HepG2 (cell line): ENCODE results near the gene ZFTA. TPM values are rescaled to one million over a fixed set of nuclear protein-coding genes. Genes with fewer than 3 reads are reported as not detected.

Experiments
- ATAC-seq: fragments of 200-7000 bp; cut with Tn5 transposase; 3 replicates; pipeline ENCODE4 v1.9.1; 2020; ENCODE audit warnings: mild to moderate bottlenecking, moderate library complexity
- BruUV-seq: library from RNA; stranded (reverse); fragments of 400-500 nt; replicated peaks from 2 replicates; lab custom pipeline; 2021; lab: Mats Ljungman, UMichigan
- CTCF ChIA-PET: fragments of 300-600 bp; formaldehyde crosslinking; extraction: SDS; loops from one replicate; lab custom pipeline; 2021; ENCODE audit warnings: low total read pairs, inconsistent platforms, low intra/inter-chr PET ratio; lab: Yijun Ruan, JAX
- POLR2A ChIA-PET: fragments of 350-600 bp; sonication (Branson Sonifier 250); formaldehyde crosslinking; loops from one replicate; lab custom pipeline; 2020; ENCODE audit warnings: antibody characterized with exemption, inconsistent platforms; lab: Yijun Ruan, JAX
- DNase-seq: peaks from one replicate; pipeline ENCODE4 v3.0.0-alpha.2; 2015; ENCODE audit warnings: low spot score
- FAIRE-seq: peaks from 3 replicates; lab custom pipeline; 2011; peaks lifted over from hg19 to GRCh38; lab: Jason Lieb, UNC
- H2AFZ ChIP-seq: one replicate; pipeline ENCODE4 v1.6.1; 2011; ENCODE audit warnings: low read length, inconsistent platforms
- H3K27ac ChIP-seq: fragments of 300-600 bp; 3 replicates; pipeline ENCODE4 v1.8.0; 2011; ENCODE audit warnings: mixed run types, mild to moderate bottlenecking, mixed read lengths, low read length, inconsistent platforms; ENCODE audit not compliant: insufficient read depth; ENCODE audit errors: extremely low read length
- H3K27me3 ChIP-seq, 2 experiments: fragments of 200-600 bp in 1 of 2; 2 replicates in 1 of 2; 3 replicates in 1 of 2; pipeline versions ENCODE4 v1.6.0 to v1.8.0; 2011; ENCODE audit warnings: low read length in 2 of 2, mild to moderate bottlenecking in 2 of 2, moderate library complexity in 2 of 2, inconsistent platforms in 1 of 2; ENCODE audit not compliant: insufficient read depth in 2 of 2, control insufficient read depth in 1 of 2
- H3K36me3 ChIP-seq, 2 experiments: fragments of 200-600 bp in 1 of 2; replicated peaks in 1 of 2; 2 replicates in 1 of 2; 3 replicates in 1 of 2; pipeline versions ENCODE4 v1.5.1 to v1.8.0; 2011; ENCODE audit warnings: low read length in 2 of 2, inconsistent platforms in 1 of 2; ENCODE audit not compliant: insufficient read depth in 2 of 2, control insufficient read depth in 1 of 2
- H3K4me1 ChIP-seq: 2 replicates; pipeline ENCODE4 v1.5.1; 2012; ENCODE audit warnings: low read length, inconsistent platforms; ENCODE audit not compliant: insufficient read depth
- H3K4me2 ChIP-seq: 2 replicates; pipeline ENCODE4 v1.6.0; 2011; ENCODE audit warnings: low read depth, low read length, inconsistent platforms
- H3K4me3 ChIP-seq, 3 experiments: fragments of 200-600 bp in 1 of 3; sonication (generic), shearing (Covaris generic) in 1 of 3; replicated peaks in 1 of 3; 2 replicates each; pipeline ENCODE4 v1.5.1; 2011 to 2016; ENCODE audit warnings: low read length in 3 of 3, inconsistent platforms in 2 of 3, low read depth in 2 of 3, mild to moderate bottlenecking in 2 of 3, control low read depth in 1 of 3, mixed read lengths in 1 of 3; ENCODE audit not compliant: insufficient read depth in 1 of 3
- H3K79me2 ChIP-seq: one replicate; pipeline ENCODE4 v1.6.1; 2011; ENCODE audit warnings: low read length, inconsistent platforms; ENCODE audit not compliant: insufficient read depth
- H3K9ac ChIP-seq: 2 replicates; pipeline ENCODE4 v1.6.0; 2011; ENCODE audit warnings: mild to moderate bottlenecking, low read depth, low read length, inconsistent platforms; ENCODE audit not compliant: insufficient read depth
- H3K9me3 ChIP-seq: 2 replicates; pipeline ENCODE4 v1.5.1; 2012; ENCODE audit warnings: mild to moderate bottlenecking, low read length
- H4K20me1 ChIP-seq: 2 replicates; pipeline ENCODE4 v1.6.0; 2011; ENCODE audit warnings: inconsistent platforms, mild to moderate bottlenecking, low read length, moderate library complexity; ENCODE audit not compliant: insufficient read depth
- FOXK1 ChIP-seq: sonication (generic); formaldehyde crosslinking; IDR thresholded peaks from 2 replicates; pipeline ENCODE4 v1.4.0; 2020; ENCODE audit warnings: low read depth, missing genetic modification reagents, borderline replicate concordance
- GTF2F1 ChIP-seq: fragments of 150-350 bp; IDR thresholded peaks from 2 replicates; pipeline ENCODE4 v1.6.1; 2014; ENCODE audit warnings: low read length
- ISL2 ChIP-seq: sonication (generic); formaldehyde crosslinking; IDR thresholded peaks from 2 replicates; pipeline ENCODE4 v1.5.0; 2020; ENCODE audit warnings: missing genetic modification reagents
- KAT2B ChIP-seq: fragments of 150-350 bp; IDR thresholded peaks from 2 replicates; pipeline ENCODE4 v1.6.1; 2014; ENCODE audit warnings: low read depth, low read length, borderline replicate concordance
- KLF9 ChIP-seq: IDR thresholded peaks from 2 replicates; pipeline ENCODE4 v1.6.1; 2016; ENCODE audit warnings: low read depth
- MBD4 ChIP-seq: IDR thresholded peaks from 2 replicates; pipeline ENCODE4 v1.6.1; 2012; ENCODE audit warnings: low read length, inconsistent platforms, borderline replicate concordance
- MTA3 ChIP-seq: sonication (generic); formaldehyde crosslinking; IDR thresholded peaks from 2 replicates; pipeline ENCODE4 v1.4.0; 2020; ENCODE audit warnings: missing genetic modification reagents
- MYNN ChIP-seq: sonication (generic); formaldehyde crosslinking; IDR thresholded peaks from 2 replicates; pipeline ENCODE4 v1.4.0; 2020; ENCODE audit warnings: mild to moderate bottlenecking, low read depth, missing genetic modification reagents
- NPAS2 ChIP-seq: sonication (generic); formaldehyde crosslinking; IDR thresholded peaks from 2 replicates; pipeline ENCODE4 v1.8.0; 2022; ENCODE audit warnings: mild to moderate bottlenecking, missing genetic modification reagents, borderline replicate concordance
- RNF219 ChIP-seq: sonication (generic); formaldehyde crosslinking; IDR thresholded peaks from 2 replicates; pipeline ENCODE4 v1.5.0; 2020; ENCODE audit warnings: mild to moderate bottlenecking, missing genetic modification reagents
- SOX13 ChIP-seq, 3 experiments: fragments of 450-650 bp in 1 of 3; sonication (generic) in 1 of 3; formaldehyde crosslinking in 1 of 3; IDR thresholded peaks in 2 of 3; conservative IDR thresholded peaks in 1 of 3; 2 replicates each; pipeline versions ENCODE4 v1.5.0 to v1.6.1; 2016 to 2020; ENCODE audit warnings: antibody characterized with exemption in 1 of 3, mild to moderate bottlenecking in 1 of 3, missing compliant biosample characterization in 1 of 3, missing genetic modification reagents in 1 of 3, moderate library complexity in 1 of 3
- TFDP1 ChIP-seq: IDR thresholded peaks from 2 replicates; pipeline ENCODE4 v1.6.1; 2016; ENCODE audit warnings: missing compliant biosample characterization, missing genetic modification reagents, borderline replicate concordance
- TRIM24 ChIP-seq: sonication (generic); formaldehyde crosslinking; IDR thresholded peaks from 2 replicates; pipeline ENCODE4 v1.8.0; 2022; ENCODE audit warnings: mild to moderate bottlenecking, missing genetic modification reagents
- USF2 ChIP-seq, 2 experiments: sonication (generic) in 1 of 2; formaldehyde crosslinking in 1 of 2; IDR thresholded peaks; 2 replicates each; pipeline versions ENCODE4 v1.5.1 to v1.6.1; 2011 to 2020; ENCODE audit warnings: borderline replicate concordance in 1 of 2, low read depth in 1 of 2, low read length in 1 of 2, mild to moderate bottlenecking in 1 of 2, missing genetic modification reagents in 1 of 2, moderate library complexity in 1 of 2
- ZNF746 ChIP-seq: sonication (generic); formaldehyde crosslinking; IDR thresholded peaks from 2 replicates; pipeline ENCODE4 v1.8.0; 2022; ENCODE audit warnings: mild to moderate bottlenecking, missing genetic modification reagents
- WGBS: methylation state at CpG from one replicate; pipeline ENCODE4 v1.1.6; 2017; ENCODE audit warnings: low lambda C conversion rate; 5-methylcytosine and 5-hydroxymethylcytosine counted together
- in situ Hi-C: cut with HindIII; loops from 2 replicates; pipeline ENCODE4 v1.10.0; 2017; ENCODE audit warnings: low pct_unique_long_range_greater_than_20kb; ENCODE audit not compliant: extremely low pct_ligation_motif_present
- intact Hi-C: fragments of 100-400 bp; cut with micrococcal nuclease; formaldehyde crosslinking; loops from one replicate; pipeline ENCODE4 v1.10.0; 2022; ENCODE audit not compliant: unreplicated experiment
- polyA plus RNA-seq, 8 experiments: library from polyadenylated mRNA; depleted of rRNA in 3 of 8; stranded (reverse) in 7 of 8; unstranded in 1 of 8; fragments of >200 nt; fragmentation: Illumina TruSeq in 4 of 8; extraction: Trizol in 4 of 8; gene quantifications; 2 replicates each; pipeline versions ENCODE4 v1.2.1 to v1.2.3, GENCODE V29; 2011 to 2016; ENCODE audit warnings: low read depth in 4 of 8, missing spikeins in 1 of 8, mixed read lengths in 1 of 8; ENCODE audit not compliant: insufficient read depth in 1 of 8
- total RNA-seq, 5 experiments: library from RNA; depleted of rRNA; stranded (reverse); fragments of >200 nt; fragmentation: Illumina TruSeq; extraction: Trizol; gene quantifications; 2 replicates each; pipeline ENCODE4 v1.2.3, GENCODE V29; 2016; ENCODE audit warnings: low read depth in 1 of 5

Gene ZFTA
- total and polyA plus RNA-seq, 2 of the 13 experiments (the other 11 are each of a cell fraction or from before 2014, with no cell fraction given) = 3.9 to 10.4 TPM

GRCh38 chr11:63800921-63801320, 32.3 kb upstream of the ZFTA start:
- ChIA-PET POLR2A (no interaction called here), CTCF (no interaction called here)
- no peak overlapping the region for H3K4me3 ChIP-seq
- no peaks in the 10 kb centered on the region for H3K27me3 ChIP-seq
- H3K27ac ChIP-seq = no peak overlapping the region
- DNase-seq (no peak), ATAC-seq (no peak), FAIRE-seq (no peak)
- no peaks in the 10 kb centered on the region for H3K9me3 ChIP-seq
- no peaks in the 10 kb centered on the region for H3K79me2 ChIP-seq
- no peak overlapping the region for H2AFZ ChIP-seq
- TF ChIP-seq ZNF746 (no peak), GTF2F1 (no peak), USF2 (IDR thresholded peaks at IDR 0.05; ENCODE audit: low read depth, low read length) (no peak), USF2 (CRISPR knock-in tag; IDR thresholded peaks at IDR 0.05; ENCODE audit: borderline replicate concordance) (no peak), SOX13 (IDR thresholded peaks at IDR 0.05) (no peak), SOX13 (CRISPR knock-in tag; conservative IDR thresholded peaks at IDR 0.05 in 1 of 2, IDR thresholded peaks at IDR 0.05 in 1 of 2) (no peak), RNF219 (CRISPR knock-in tag) (no peak), MYNN (CRISPR knock-in tag) (no peak), MTA3 (no peak), MBD4 (no peak), TFDP1 (CRISPR knock-in tag) (no peak), ISL2 (CRISPR knock-in tag) (no peak), KAT2B (no peak), NPAS2 (CRISPR knock-in tag) (no peak), KLF9 (CRISPR knock-in tag) (no peak), FOXK1 (no peak), TRIM24 (CRISPR knock-in tag) (no peak)
- H3K4me1 ChIP-seq = peaks cover 7% of the 10 kb centered on the region
- H4K20me1 ChIP-seq = no peaks in the 10 kb centered on the region
- no peak overlapping the region for H3K9ac ChIP-seq
- no peaks in the 10 kb centered on the region for H3K36me3 ChIP-seq
- H3K4me2 ChIP-seq = no peak overlapping the region
- no TSS peak for BruUV-seq
- in situ Hi-C loops = no loop called here
- 95% methylated on average over 5 of the region's 5 CpGs for WGBS
- intact Hi-C loops = no loop called here
